HG03108 (cell line): ENCODE data around the gene TSPAN18.
A peak's percentile ranks its signal among the peaks of the same experiment; 100 is the strongest.

Source experiments
- ATAC-seq: cut with Tn5 transposase; IDR thresholded peaks from one replicate; pipeline ENCODE4 v1.9.1; 2021; ENCODE audit warnings: moderate library complexity; ENCODE audit not compliant: unreplicated experiment

Gene TSPAN18

DNA sequence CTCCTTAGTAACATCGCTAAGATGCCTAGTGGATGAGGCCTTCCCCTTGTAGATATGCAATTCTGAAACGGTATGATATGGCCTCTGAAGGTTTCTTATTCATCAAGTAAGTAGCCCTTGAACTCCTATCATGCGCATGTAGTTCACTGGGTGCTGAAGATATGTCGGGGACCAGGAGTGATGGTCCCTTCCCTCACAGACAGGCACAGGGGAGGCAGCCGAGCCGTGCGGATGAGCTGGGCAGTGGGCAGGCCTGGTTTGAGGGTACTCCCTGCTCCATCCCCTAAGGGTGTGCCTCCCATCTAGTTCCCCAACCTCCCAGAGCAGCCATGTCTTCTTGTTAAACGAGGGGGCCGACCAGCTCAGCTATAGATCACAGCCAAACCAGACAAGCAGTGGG, 183.8 kb downstream of the TSPAN18 start:
- no peak for ATAC-seq

DNA sequence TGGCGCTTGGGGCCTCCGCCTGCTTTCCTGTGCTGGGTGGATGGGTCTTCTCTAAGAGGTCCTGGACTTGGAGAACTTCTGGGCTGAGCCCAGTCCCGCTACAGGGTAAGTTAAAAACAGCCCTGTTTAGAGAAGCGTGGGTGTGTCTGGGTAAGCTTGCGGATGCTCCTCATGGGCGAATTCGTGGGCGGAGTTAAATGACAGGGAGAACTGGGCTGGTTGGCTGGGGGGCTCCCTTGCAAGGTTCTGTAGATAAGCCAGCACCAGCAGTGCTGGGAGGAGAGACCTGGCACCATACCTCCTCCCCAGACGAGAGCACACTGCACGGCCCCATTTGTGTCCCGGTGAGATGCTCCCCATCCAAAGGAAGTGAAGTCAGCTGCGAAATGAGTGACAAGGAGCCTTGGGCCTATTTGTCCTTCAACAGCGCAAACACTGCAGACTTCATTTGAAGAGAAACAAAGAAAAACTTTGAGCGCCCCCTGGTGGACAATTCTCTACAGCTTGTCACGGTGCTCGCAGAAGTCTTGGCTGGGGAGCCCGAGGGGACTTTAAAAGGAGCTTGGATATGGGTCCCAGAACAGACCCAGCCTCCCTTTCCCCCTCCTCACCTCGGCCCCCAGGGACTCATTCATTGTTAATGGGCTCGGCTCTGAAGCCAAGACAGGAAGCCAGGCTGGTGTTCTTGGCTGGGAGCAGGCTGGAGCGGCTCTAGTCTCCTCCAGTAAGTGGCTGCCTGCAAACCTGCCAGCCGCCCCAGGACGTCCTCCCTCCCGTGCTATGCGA, 184.5 kb downstream of the TSPAN18 start:
- no peak for ATAC-seq

DNA sequence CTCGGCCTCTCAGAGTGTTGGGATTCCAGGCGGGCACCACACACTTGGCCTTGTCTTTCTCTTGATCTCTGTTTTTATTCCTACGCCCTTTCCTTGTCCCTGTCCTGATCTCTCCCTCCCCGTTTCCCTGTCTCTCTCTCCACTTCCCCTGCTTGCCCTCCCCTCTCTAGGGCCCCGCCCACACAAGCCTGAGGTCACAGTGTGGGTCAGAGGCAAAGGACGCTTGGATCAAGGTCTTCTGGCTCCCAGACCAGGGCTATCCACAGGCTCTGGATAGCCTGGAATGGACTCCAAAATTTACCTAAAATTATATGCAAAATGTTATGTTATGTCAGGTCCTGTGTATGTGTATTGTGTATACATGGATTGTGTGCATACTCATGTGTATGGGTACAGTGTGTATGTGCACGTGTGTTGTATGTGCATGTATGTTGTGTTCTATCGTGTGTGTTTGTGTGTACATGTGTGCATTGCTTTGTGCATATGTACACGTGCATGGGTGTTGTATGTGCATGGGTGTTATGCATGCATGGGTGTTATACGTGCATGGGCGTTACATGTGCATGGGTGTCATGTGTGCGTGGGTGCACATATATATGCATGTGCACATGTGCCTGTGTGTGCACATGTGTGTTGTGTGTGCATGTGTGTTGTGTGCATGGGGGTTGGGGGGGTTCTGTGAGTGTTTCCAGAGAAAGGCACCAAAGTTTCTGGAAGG, 185.7 kb downstream of the TSPAN18 start:
- ATAC-seq, result no peak

DNA sequence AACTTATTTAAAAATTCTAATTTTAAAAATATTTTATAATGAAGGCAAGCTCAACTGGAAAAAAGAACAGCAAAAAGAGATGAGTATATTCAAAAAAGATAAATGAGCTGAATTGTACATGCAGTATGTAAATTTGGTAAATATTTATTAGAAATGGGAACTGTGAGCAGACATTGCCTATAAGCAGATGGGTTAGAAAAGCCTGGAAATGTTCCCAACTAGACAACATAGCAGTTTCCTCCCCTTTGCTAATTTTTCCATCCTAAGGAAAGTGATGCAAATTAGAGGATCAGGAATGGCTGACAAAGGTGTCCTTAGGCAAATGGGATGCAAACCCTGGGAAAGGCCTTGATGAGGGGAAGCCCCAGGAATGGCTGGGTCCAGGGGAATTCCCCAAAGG, 186.7 kb downstream of the TSPAN18 start:
- ATAC-seq, result no peak

DNA sequence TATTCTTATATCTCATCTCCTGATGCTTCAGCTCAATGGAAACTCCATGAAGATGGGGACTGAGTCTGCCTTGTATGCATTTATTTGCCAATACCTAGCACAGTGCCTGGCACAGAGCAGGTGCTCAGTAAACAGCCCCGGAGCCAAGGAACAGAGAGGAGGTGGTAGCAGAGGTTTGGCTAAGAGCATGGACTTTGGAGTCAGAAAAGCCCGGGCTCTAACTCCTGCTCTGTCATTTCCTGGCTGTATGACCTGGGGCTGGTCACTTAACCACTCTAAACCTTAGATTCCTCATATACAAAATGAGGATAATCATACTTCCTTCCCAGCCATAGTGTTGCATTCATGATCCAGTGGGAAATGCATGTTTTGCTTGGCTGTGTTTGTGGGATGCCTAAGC, 187.3 kb downstream of the TSPAN18 start:
- no peak for ATAC-seq

DNA sequence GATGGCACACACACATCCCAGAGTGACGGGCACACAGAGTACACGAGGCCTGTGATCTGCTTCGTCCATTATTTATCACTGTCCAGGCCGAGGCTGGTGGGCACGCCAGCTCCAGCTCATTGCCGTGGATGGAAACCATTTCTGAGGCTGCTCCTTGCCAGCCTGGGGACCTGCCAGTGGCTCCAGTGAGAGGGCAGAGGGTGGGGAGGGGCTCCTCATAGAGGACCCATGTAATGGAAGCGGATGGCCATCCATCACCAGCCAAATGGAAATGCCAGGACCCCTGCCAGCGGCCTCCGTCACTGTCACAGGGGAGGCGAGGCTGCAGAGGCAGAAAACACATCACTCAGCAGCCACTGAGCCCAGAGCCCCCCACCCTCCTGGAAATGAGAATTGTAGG, 188.2 kb downstream of the TSPAN18 start:
- ATAC-seq, result no peak

DNA sequence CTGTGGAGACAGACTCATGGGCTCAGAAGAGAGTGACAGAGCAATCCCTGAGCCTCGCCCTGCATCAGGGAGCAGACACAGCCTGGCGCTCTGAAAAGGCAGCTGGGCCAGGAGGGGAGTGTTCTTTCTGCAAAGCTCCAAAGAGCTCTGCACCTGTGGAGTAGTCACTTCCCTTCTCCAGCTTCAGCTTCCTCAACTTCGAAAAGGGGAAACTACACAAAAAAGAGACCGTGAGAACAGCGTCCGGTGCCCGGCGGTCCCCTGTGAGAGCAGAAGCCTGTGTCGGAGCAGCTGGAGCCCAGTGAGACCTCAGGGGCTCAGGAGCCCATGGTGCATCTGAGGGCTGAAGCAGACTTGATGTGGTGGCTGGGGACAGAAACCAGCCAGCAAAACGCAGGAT, 188.9 kb downstream of the TSPAN18 start:
- ATAC-seq, result no peak

DNA sequence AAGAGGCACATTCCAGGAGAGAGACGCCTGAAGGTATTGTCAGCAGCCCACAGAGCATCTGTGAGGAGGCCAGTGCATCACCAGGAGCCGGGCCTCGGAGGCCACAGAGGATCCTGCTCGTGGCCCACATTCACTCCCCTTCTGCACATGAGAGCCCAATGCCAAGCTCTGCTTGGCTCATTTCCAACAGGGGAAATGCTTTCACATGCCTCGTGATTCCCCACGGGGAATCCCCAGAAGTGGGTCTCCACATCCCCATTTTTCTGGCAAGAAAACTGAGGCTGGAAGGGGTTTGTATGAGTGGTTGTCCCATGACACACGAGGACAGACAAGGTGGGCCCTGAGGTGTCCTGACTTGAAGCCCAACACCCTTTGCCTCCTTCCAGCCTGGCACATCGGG, 189.6 kb downstream of the TSPAN18 start:
- ATAC-seq, result no peak

DNA sequence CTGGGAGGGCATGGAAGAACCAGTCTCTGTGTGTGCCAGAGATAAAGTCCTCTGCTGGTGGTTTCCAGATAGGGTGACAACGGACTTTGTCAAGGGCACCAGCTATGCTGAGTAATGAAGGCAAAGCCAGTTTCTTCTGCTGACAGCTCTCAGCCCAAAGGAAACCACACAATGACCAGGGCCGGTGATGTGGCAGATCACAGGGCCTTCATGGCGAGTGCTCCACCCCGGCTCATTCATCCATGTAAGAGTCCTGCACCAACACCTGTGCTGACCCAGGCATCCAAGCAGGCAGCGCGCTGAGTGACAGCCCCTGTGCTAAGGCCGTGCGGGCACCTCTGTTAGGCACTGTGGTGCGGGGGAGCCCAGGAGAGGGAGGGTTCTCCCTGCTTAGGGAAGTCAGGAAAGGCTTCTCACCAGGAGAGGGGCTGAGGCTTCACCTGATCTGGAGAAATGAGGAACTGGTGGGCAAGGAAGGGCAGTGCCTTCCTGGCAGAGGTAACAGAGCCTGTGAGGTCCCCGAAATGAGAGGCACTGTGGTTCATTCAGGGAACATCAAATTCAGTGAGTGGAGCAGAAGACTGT, 190.1 kb downstream of the TSPAN18 start:
- peak; percentile 42 for ATAC-seq

DNA sequence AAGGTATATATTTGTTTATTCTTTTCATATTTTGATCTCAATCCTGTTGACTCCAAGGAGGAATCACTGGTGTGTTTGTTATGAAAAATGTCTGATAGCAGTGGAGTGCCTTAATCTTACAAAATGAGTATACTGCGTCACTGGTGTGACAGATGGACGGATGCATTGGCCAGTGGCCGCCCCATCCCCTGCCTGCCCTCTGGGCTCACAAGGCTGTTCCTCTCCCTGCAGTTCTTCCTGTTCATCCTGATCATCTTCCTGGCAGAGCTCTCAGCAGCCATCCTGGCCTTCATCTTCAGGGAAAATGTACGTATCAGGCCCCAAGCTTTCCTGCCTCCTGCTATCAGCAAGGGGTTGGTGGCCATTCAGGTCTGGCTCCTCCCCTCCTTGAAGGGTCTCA, 191.0 kb downstream of the TSPAN18 start:
- ATAC-seq, result no peak

DNA sequence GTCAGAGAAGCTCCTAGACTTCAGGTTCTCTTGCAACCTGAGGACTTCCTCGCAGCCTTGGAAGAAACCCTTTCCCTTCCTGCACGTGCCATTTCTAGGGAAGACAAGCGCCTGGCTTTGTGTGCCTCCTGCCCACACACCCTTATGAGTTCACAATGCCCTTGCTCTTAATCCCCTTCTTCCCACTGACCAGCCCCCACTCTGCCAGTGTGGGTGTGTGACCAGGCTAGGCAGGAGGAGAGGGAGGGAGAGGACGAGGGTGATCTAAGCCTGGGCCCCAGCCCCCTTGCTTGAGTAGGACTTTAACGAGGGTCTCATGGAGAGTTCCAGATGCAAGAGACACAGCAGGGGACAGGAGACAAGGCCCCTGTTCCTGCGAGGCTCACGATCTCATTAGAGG, 193.7 kb downstream of the TSPAN18 start:
- ATAC-seq, result no peak

DNA sequence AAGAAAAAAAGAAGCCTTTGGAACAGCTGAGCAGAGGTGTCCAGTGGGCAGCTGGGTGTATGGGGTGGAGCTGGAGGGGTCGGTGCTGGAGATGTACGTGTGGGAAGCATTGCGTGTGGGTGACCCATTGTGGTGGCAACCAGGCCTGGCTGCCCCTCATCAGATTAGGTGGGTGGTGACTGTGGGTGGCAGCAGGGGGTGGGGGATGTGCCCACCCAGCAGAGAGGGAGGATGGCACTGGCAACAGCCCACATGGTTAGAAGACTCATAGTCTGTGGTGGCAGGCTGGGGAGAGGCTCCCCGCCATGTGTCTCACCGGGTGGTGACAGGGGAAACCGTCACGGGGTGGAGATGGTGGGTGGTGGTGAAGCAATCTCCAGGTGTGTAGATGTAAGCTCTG, 196.4 kb downstream of the TSPAN18 start:
- no peak for ATAC-seq

DNA sequence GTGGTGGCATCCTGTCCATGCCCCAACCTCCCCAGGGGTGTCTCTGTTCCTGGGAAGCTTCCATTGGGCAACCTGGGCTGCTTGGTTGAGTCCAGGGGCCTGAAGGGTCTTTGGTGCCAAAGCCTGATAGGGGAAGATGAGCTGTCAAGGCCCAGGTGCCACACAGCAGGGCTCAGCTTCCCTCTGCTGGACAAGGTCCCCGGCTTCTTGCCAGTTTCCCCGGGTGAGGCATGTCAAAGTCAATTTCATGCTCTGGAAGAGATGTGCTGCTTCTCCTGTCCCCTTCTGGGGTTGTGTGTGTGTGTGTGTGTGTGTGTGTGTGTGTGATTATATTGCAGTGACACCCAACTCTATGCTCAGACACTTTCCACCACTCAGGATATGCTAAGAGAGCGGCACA, 197.0 kb downstream of the TSPAN18 start:
- no peak for ATAC-seq

DNA sequence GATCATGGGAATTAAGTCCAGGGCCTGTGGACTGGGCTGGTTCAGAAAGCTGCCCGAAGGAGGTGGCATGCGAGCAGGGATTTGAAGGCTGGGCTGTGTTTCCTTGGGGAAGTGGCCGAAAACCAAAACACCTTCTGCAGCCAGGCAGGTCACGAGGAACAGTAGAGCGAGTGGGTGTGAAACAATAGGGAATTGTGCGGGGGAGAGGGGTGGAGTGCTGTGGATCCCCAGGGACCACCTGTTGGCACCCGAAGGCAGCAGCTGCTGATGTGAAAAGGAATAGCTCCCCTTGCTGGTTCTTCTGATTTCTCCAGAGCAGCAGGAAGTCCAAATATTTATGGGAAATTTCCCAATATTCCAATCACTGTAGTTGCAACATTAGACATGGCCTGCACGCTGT, 199.3 kb downstream of the TSPAN18 start:
- ATAC-seq, result no peak

DNA sequence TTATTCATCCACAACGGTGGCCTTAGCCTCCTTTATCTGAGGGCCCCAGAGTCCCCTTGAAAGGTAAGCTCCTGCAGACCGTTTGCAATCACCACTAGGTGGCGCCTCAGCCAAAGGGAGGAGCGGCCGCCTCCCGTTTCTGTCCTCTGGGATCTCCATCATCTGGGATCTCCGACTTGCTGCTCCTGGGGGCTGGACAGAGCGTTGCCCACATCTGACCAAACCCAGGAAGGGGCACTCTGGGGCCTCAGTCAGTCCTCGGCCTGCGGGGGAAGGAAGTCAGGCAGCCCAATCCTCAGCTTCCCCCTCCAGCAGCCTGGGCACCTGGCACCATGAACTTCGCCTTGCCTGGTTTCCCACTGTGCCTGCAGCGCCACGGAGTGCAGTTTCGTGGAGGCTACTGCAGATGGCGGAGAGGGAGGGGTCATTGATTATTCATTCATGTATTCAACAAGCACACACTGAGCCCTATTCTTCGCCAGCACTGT, 200.5 kb downstream of the TSPAN18 start:
- ATAC-seq, result no peak

DNA sequence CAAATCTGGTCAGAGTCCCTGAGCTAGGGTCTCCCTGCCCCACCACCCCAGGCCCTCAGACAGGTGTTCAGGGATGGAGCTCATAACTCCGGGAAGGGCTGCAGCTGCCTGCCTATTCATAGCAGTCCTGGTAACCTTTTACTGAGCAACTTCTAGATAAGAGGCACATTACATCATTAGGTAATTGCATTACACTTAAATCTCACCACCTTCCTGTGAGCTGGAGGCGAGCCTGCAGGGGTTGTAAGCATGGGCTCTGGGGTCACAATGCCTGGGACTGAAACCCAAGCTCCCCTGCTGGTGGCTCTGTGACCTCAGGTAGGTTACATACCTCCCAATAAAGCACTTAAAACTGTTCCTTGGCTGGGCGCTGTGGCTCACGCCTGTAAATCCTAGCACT, 201.4 kb downstream of the TSPAN18 start:
- ATAC-seq, result no peak

DNA sequence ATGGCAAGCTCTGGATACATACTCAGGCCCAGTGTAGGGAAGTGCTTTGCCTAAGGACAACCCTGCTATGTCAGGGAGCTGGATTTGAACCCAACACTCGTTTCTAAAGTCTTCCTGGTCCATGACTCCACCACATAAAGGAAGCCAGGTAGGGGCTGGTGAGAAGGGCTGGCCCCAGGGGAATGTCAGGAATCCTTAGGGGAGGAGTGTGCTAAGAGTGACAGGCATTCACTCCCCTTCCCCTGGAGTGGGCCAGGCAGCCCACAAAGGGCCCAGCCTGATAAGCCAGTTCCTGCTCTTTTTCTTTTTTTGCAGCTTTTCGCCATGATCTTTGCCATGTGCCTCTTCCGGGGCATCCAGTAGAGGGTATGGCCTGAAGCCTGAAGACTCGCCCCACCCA, 202.1 kb downstream of the TSPAN18 start:
- ATAC-seq, result no peak

DNA sequence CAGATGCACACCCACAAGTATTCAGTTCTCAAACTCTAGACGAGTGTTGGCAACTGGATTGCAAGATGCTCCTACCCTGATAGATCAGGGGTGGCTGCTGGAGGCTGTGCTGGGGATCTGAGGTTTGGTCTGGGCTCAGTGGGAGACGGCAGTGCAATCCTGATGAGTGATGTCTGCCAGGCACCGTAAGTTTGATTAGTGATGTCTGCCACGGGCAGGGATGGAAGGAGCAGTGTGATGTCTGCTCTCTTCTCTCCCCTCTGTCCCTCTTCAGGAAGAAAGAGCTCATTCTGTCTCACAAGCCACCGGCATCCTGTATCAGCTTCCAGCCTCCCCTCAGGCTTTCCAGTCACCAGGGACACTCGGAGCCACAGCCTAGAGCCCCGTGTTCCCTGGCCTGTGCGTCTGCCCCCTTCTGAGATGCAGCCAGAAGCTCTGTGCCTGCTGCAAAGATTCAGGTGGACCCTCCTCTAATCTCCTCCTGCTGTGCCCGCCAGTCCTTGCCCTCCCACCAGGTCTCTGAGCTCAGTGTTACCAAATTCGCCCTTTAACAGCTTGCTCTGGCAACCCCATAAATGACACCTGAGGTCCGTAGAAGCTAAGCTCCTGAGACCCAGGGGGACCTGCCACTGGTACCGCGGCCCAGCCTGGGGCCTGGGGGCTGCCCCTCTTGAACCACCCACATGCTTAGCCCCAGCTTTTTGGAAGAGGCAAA, 204.0 kb downstream of the TSPAN18 start:
- no peak for ATAC-seq

DNA sequence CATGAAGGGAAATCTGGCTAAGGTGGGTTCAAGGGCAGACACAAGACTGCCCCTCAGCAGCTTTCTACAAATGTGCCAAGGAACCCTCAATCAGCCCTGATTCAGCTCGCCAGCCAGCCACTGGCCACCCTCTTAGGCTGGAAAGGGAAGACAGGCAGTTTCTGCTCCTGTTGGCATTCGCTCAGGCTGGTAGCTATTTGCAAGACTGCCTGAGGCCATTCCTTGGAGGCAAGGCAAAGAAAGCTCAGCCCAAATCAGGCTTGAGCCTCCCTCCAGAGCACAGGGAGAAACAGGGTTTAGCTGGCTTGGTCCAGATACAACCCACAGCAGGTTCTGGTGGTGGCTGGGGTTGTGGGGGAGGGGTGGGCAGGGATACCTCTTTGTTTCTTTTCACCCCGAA, 204.7 kb downstream of the TSPAN18 start:
- ATAC-seq, result no peak

DNA sequence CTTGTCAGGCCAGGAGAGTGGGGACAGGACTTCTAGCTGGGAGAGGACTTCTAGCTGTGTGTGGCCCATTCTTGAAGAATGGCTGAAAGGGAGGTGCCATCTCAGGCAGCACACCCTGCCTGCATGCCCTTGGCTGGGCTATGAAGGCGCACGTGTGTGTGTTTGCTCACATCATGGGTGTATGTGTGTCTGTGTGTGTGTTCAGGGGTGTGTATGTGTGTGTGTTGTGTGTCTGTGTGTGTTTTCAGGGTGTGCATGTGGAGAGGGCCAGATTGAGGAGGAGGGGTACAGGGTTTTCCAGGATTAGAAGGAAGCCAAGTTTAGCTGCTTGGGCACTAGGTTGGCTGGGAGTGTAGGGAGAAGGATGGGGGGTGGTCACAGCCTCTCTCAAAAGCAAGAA, 207.3 kb downstream of the TSPAN18 start:
- ATAC-seq, result no peak

DNA sequence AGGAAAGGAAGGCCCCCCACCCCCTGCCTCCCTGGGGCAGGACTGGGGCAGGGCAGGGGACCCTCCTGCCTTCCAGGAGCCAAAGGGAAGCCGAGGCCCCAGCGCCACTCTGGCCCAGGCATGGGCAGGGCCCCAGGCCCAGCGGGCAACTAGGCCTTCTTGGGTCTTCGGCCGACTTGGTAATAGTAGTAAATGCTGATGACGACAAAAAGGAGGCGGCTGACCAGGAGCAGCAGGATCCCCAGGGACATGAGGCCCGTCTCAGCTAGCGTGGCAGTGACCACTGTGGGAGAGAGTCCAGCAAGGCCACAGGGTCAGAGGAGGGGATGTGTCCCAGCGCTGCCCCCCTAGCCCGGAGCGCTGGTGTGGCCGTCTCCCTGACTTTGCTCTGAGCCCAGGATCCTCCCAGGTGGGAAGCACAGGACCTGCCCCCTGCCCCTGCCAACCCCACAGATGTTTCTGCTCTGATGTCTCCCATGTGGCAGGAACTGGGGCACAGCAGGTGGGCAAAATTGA, 208.0 kb downstream of the TSPAN18 start:
- ATAC-seq, result no peak
